Measurements from ENCODE around the gene ZMYND15. TPM values are rescaled to one million over a fixed set of nuclear protein-coding genes. Genes with fewer than 3 reads are reported as not detected.
"Not testable (repeated sequence)": the region's sequence is repeated elsewhere in the genome, so short reads cannot be mapped to it uniquely, and the experiment has no call there.

The ZMYND15 gene
- polyA plus RNA-seq, 2 of the 4 experiments (the other 2 are of a cell fraction): 0.16 to 0.19 TPM

DNA sequence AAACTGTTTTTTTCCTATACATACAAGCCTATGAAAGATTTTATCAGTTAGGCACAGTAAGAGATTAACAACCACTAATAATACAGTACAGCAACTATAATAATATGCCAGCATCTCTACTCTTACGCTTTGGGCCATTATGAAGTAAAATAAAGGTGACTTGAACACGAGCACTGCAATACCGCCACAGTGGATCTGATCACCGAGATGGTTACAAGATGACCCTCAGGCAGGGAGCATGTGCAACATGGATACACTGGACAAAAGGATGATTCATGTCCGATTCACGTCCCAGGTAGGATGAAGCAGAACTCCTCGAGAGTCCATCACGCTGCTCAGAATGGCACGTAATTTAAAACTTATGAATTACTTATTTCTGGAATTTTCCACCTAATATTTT lies 46.2 kb upstream of the ZMYND15 start:
- ATAC-seq: no peak
- ChIA-PET CTCF (no interaction called here), POLR2A (no interaction called here)
- Histone ChIP-seq H3K4me3 (no peak overlapping the region), H3K4me1 (peaks cover 5% of the 10 kb centered on the region; the same call in 2 of the 3 replicates), H3K9me3 (no peaks in the 10 kb centered on the region), H3K4me2 (no peak overlapping the region), H3K27ac (no peak overlapping the region)
- DNase-seq (ENCODE audit: low read depth in 1 of 2, low spot score in 1 of 2): no peak
- no peak for TF ChIP-seq ESRRA (IDR thresholded peaks at IDR 0.05; ENCODE audit: borderline replicate concordance, low read length)
- TF ChIP-seq, protein P1, sequence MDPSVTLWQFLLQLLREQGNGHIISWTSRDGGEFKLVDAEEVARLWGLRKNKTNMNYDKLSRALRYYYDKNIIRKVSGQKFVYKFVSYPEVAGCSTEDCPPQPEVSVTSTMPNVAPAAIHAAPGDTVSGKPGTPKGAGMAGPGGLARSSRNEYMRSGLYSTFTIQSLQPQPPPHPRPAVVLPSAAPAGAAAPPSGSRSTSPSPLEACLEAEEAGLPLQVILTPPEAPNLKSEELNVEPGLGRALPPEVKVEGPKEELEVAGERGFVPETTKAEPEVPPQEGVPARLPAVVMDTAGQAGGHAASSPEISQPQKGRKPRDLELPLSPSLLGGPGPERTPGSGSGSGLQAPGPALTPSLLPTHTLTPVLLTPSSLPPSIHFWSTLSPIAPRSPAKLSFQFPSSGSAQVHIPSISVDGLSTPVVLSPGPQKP (IDR thresholded peaks at IDR 0.05; ENCODE audit: low read depth, low read length): no peak
- no peak for TF ChIP-seq PHF8 (IDR thresholded peaks at IDR 0.05; ENCODE audit: borderline replicate concordance, low read depth)
- 84% methylated on average over 9 of the region's 9 CpGs for WGBS (ENCODE audit: missing lambda C conversion rate)
- peak; percentile 43 for FAIRE-seq

GRCh38 chr17:4696437-4696805 lies 43.2 kb upstream of the ZMYND15 start:
- DNase-seq (ENCODE audit: low read depth in 1 of 2, low spot score in 1 of 2) (no peak), FAIRE-seq (no peak), ATAC-seq (no peak)
- Histone ChIP-seq H3K4me3 (no peak overlapping the region), H3K4me1 (peaks cover 15% of the 10 kb centered on the region), H3K4me2 (no peak overlapping the region), H3K9me3 (no peaks in the 10 kb centered on the region), H3K27ac (no peak overlapping the region)
- TF ChIP-seq HOXB13 (CRISPR knock-in tag; IDR thresholded peaks at IDR 0.05; ENCODE audit: low read depth): no peak
- no peak for TF ChIP-seq MAZ (IDR thresholded peaks at IDR 0.05; ENCODE audit: borderline replicate concordance, low read depth, low read length)
- TF ChIP-seq ZFP36 (IDR thresholded peaks at IDR 0.05; ENCODE audit: borderline replicate concordance, partially characterized antibody): no peak
- TF ChIP-seq KDM5A (IDR thresholded peaks at IDR 0.05): no peak
- no peak for TF ChIP-seq MAFK (IDR thresholded peaks at IDR 0.05; ENCODE audit: partially characterized antibody)
- no peak for TF ChIP-seq NR3C1 (IDR thresholded peaks at IDR 0.05)
- no peak for TF ChIP-seq ZNF302 (CRISPR knock-in tag; IDR thresholded peaks at IDR 0.05)
- WGBS (ENCODE audit: missing lambda C conversion rate): 89% methylated on average over 6 of the region's 6 CpGs
- CTCF ChIA-PET: interaction anchor here (1.1 to 1.5 kb wide), 2 partner anchors 14 to 193 kb away, joined by 3 read pairs; no protein-coding TSS in a partner anchor
- POLR2A ChIA-PET: no interaction called here

DNA sequence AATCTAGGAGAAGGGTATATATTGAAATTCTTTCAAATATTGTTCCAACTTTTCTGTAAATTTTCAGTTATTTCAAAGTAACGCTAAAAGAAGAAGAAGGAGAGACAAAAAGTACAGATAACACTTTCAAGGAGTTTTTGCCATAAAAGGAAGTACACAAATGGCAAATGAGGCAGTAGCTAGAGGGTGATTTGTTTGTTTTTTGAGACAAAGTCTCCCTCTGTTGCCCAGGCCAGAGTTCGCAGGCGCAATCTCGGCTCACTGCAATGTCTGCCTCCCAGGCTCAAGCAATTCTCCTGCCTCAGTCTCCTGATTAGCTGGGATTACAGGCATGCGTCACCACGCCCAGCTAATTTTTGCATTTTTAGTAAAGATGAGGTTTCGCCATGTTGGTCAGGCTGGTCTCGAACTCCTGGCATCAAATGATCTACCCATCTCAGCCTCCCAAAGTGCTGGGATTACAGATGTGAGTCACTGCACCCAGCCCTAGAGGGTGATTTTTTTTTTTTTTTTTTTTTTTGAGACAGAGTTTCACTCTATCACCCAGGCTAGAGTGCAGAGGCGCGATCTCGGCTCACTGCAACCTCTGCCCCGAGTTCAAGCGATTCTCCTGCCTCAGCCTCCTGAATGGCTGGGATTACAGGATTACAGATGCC lies 40.1 kb upstream of the ZMYND15 start:
- CTCF ChIA-PET: interaction anchor here (0.8 to 1.3 kb wide), 3 partner anchors 10 to 132 kb away, joined by 3 read pairs; partner anchors contain the start of gene ARRB2
- ATAC-seq, FAIRE-seq: not testable (repeated sequence)

GRCh38 chr17:4701116-4701515 lies 38.5 kb upstream of the ZMYND15 start:
- WGBS (ENCODE audit: missing lambda C conversion rate): 84% methylated on average over 1 of the region's 1 CpG
- ATAC-seq: no peak
- no peak for DNase-seq (ENCODE audit: low read depth in 1 of 2, low spot score in 1 of 2)
- H3K27ac ChIP-seq: no peak overlapping the region
- no peak for FAIRE-seq
- CTCF ChIA-PET: interaction anchor here (0.6 to 6.8 kb wide), 7 partner anchors 9 to 135 kb away, joined by 3 to 34 read pairs (median 7); partner anchors contain the start of gene ARRB2
- no peaks in the 10 kb centered on the region for H3K9me3 ChIP-seq
- H3K4me1 ChIP-seq: peaks cover 32% of the 10 kb centered on the region
- H3K4me3 ChIP-seq: no peak overlapping the region
- H3K4me2 ChIP-seq: peak overlapping the region; percentile 84; the same call in 2 of the 3 replicates
- no peak for TF ChIP-seq FOSL2 (IDR thresholded peaks at IDR 0.05)
- no peak for TF ChIP-seq FOSL2 (CRISPR knock-in tag; IDR thresholded peaks at IDR 0.05)
- TF ChIP-seq PHF8 (IDR thresholded peaks at IDR 0.05; ENCODE audit: borderline replicate concordance, low read depth): no peak
- TF ChIP-seq SMC3 (IDR thresholded peaks at IDR 0.05): no peak
- no peak for TF ChIP-seq RNF2 (IDR thresholded peaks at IDR 0.05; ENCODE audit: borderline replicate concordance, low read depth)
- no peak for TF ChIP-seq TFCP2L1 (CRISPR knock-in tag; IDR thresholded peaks at IDR 0.05)
- no peak for TF ChIP-seq CBX8 (IDR thresholded peaks at IDR 0.05)
- no peak for TF ChIP-seq RCOR1 (IDR thresholded peaks at IDR 0.05; ENCODE audit: low read depth, low read length)
- TF ChIP-seq FOSB (CRISPR knock-in tag; IDR thresholded peaks at IDR 0.05): no peak
- TF ChIP-seq HOXB13 (CRISPR knock-in tag; IDR thresholded peaks at IDR 0.05; ENCODE audit: low read depth): no peak
- no peak for TF ChIP-seq KDM1A (IDR thresholded peaks at IDR 0.05; ENCODE audit: low read depth)
- no peak for TF ChIP-seq ATOH8 (CRISPR knock-in tag; IDR thresholded peaks at IDR 0.05; ENCODE audit: low read depth)
- TF ChIP-seq NFE2L2 (conservative IDR thresholded peaks at IDR 0.05; ENCODE audit: low read length): no peak
- no peak for TF ChIP-seq NPAS2 (CRISPR knock-in tag; IDR thresholded peaks at IDR 0.05; ENCODE audit: borderline replicate concordance)
- TF ChIP-seq CHD2 (IDR thresholded peaks at IDR 0.05; ENCODE audit: low read length, partially characterized antibody): no peak
- TF ChIP-seq, protein P2, sequence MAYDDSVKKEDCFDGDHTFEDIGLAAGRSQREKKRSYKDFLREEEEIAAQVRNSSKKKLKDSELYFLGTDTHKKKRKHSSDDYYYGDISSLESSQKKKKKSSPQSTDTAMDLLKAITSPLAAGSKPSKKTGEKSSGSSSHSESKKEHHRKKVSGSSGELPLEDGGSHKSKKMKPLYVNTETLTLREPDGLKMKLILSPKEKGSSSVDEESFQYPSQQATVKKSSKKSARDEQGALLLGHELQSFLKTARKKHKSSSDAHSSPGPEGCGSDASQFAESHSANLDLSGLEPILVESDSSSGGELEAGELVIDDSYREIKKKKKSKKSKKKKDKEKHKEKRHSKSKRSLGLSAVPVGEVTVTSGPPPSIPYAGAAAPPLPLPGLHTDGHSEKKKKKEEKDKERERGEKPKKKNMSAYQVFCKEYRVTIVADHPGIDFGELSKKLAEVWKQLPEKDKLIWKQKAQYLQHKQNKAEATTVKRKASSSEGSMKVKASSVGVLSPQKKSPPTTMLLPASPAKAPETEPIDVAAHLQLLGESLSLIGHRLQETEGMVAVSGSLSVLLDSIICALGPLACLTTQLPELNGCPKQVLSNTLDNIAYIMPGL (CRISPR knock-in tag; IDR thresholded peaks at IDR 0.05; ENCODE audit: borderline replicate concordance): no peak
- POLR2A ChIA-PET: no interaction called here

More for the DNA sequence above, 40.1 kb upstream of the ZMYND15 start:
- H3K4me2 ChIP-seq; DNase-seq (ENCODE audit: low read depth in 1 of 2, low spot score in 1 of 2); H3K4me3 ChIP-seq; H3K9me3 ChIP-seq; H3K27ac ChIP-seq; POLR2A ChIA-PET: not testable (repeated sequence)
- WGBS (ENCODE audit: missing lambda C conversion rate): 81% methylated on average over 13 of the region's 13 CpGs
- peaks cover 27% of the 10 kb centered on the region for H3K4me1 ChIP-seq

Measured in A549 (cell line).